Measurements from ENCODE around the gene ANKRD33B. TPM values are rescaled to one million over a fixed set of nuclear protein-coding genes. Genes with fewer than 3 reads are reported as not detected.

Gene ANKRD33B
- total and polyA plus RNA-seq, 10 donors: 2.0 to 37.8 (median 24.6) TPM

DNA sequence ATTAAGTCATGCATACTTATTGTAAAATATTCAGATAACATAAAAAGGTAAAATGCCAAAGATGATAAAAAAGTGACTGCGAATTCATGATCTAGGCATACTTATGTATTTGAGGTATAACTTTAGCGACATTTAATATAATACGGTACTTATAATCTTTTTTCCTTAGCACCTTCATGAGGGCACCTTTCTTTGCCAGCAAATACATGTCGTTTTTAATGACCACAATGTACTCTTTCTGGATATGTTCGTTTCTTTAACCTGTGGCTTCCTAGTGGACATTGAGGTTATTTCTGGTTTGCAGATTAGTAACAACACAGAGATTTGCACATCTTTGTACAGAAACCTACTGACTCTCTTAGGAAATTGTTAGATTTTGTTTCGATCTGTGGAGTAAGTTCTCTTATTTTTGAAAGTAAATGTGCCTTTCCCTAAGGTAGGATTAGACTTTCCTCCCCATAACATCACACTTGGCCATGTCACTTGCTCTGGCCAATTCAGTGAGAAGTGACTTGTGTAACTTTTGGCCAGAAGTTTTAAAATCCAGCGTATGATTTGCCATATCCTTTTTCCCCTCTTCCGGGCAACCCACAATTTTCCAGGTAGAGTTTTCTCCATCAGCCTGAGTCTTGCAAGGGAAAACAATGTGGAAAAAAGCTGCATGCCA, 24.4 kb downstream of the ANKRD33B start:
- 65 to 77% (median 73%) methylated on average over 8 of the region's 8 CpGs for WGBS, 5 donors
- TF ChIP-seq POLR2A (IDR thresholded peaks at IDR 0.05): no peak
- TF ChIP-seq, protein P1, sequence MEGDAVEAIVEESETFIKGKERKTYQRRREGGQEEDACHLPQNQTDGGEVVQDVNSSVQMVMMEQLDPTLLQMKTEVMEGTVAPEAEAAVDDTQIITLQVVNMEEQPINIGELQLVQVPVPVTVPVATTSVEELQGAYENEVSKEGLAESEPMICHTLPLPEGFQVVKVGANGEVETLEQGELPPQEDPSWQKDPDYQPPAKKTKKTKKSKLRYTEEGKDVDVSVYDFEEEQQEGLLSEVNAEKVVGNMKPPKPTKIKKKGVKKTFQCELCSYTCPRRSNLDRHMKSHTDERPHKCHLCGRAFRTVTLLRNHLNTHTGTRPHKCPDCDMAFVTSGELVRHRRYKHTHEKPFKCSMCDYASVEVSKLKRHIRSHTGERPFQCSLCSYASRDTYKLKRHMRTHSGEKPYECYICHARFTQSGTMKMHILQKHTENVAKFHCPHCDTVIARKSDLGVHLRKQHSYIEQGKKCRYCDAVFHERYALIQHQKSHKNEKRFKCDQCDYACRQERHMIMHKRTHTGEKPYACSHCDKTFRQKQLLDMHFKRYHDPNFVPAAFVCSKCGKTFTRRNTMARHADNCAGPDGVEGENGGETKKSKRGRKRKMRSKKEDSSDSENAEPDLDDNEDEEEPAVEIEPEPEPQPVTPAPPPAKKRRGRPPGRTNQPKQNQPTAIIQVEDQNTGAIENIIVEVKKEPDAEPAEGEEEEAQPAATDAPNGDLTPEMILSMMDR (IDR thresholded peaks at IDR 0.05 in 8 of 11, conservative IDR thresholded peaks at IDR 0.05 in 3 of 11): no peak
- TF ChIP-seq POLR2AphosphoS5 (IDR thresholded peaks at IDR 0.05): no peak
- no peak for DNase-seq
- intact Hi-C loops (cut with DNase I; ENCODE audit: low total_unique reads): no loop called here
- peaks cover 0 to 10% (median 0%) of the 10 kb centered on the region in 8 donors for H3K9me3 ChIP-seq
- no peaks in the 10 kb centered on the region for H3K36me3 ChIP-seq
- no peaks in the 10 kb centered on the region for H3K27me3 ChIP-seq (replicated peaks in 1 of 7)
- peaks cover 15 to 86% (median 33%) of the 10 kb centered on the region in 6 donors for H3K4me1 ChIP-seq
- no peak overlapping the region for H3K4me3 ChIP-seq
- peak overlapping the region in 4 of 8 donors; percentile 0 to 28 (median 14) for H3K27ac ChIP-seq

GRCh38 chr5:10588779-10589447, 25.0 kb downstream of the ANKRD33B start:
- intact Hi-C loops (cut with DNase I; ENCODE audit: low total_unique reads): no loop called here
- WGBS, 5 donors: 29 to 48% (median 30%) methylated on average over 11 of the region's 11 CpGs
- peak overlapping the region in 4 of 8 donors; percentile 0 to 28 (median 14) for H3K27ac ChIP-seq
- TF ChIP-seq POLR2A (IDR thresholded peaks at IDR 0.05) (no peak), POLR2AphosphoS5 (IDR thresholded peaks at IDR 0.05) (no peak)
- TF ChIP-seq, protein P1 (IDR thresholded peaks at IDR 0.05 in 8 of 11, conservative IDR thresholded peaks at IDR 0.05 in 3 of 11): no peak
- no peaks in the 10 kb centered on the region for H3K27me3 ChIP-seq (replicated peaks in 1 of 7)
- peaks cover 0 to 10% (median 0%) of the 10 kb centered on the region in 8 donors for H3K9me3 ChIP-seq
- no peak overlapping the region for H3K4me3 ChIP-seq
- peak; percentile 49 for DNase-seq
- no peaks in the 10 kb centered on the region for H3K36me3 ChIP-seq
- H3K4me1 ChIP-seq: peaks cover 10 to 79% (median 27%) of the 10 kb centered on the region in 6 donors

DNA sequence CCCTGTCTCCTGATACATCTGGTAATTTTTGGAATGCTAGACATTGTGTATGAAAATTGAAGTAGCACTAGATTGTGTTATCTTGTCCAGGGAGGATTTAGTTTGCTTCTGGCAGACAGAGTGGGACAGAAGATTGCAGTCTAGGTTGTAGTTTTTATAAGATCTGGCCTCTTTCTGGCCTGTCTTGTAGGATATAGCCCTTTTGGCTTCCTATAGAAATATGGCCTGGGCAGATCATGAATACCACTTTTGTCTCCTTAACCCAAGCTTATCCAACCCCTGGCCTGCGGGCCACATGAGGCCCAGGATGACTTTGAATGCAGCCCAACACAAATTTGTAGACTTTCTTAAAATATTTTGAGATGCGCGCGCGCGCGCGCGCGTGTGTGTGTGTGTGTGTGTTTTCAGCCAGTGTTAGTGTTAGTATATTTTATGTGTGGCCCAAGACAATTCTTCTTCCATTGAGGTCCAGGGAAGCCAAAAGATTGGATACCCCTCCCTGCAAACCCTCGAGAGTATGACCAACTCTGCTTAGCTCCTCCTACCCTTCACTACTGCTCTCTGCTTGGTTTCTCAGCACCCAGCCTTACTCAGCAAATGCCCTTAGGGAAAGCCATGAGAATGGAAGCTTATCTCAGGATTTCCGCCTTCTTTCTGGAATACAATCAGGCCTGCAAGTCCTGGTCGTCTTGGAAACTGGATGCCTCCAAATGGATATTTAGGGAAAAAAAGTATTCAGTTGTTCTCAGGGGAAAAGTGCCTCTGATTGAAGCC, 26.5 kb downstream of the ANKRD33B start:
- Histone ChIP-seq H3K4me1 (peaks cover 0 to 74% (median 18%) of the 10 kb centered on the region in 6 donors), H3K9me3 (peaks cover 0 to 10% (median 0%) of the 10 kb centered on the region in 8 donors), H3K4me3 (no peak overlapping the region), H3K27me3 (replicated peaks in 1 of 7) (no peaks in the 10 kb centered on the region), H3K27ac (peak overlapping the region in 5 of 8 donors; percentile 36 to 49 (median 46)), H3K36me3 (no peaks in the 10 kb centered on the region)
- intact Hi-C loops (cut with DNase I; ENCODE audit: low total_unique reads): no loop called here
- TF ChIP-seq POLR2A (IDR thresholded peaks at IDR 0.05) (no peak), POLR2AphosphoS5 (IDR thresholded peaks at IDR 0.05) (peak in 1 of 3 donors; percentile 32)
- TF ChIP-seq, protein P1 (IDR thresholded peaks at IDR 0.05 in 8 of 11, conservative IDR thresholded peaks at IDR 0.05 in 3 of 11): no peak
- no peak for DNase-seq
- 78 to 82% (median 80%) methylated on average over 13 of the region's 13 CpGs for WGBS, 5 donors
